ENCODE results near the gene VAV3.

DNA sequence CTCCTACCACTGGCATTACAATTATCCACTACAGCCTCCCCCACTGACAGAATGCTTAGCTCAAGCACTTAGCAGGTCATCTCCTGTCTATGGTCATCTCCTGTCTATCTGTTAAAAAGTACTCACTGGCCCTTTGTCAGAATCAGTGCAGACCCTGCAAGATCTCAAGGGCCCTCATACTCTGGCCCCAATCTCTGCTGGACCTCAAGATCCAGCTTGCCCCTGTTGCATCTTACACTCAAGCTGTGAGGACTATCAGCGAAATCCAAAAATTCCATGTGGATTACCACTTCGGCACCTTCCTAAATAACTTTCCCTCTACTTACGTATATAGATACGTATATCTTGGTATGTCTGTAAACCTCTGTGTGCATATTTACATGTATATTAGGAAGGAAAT, 101.6 kb downstream of the VAV3 start:
- TF ChIP-seq CTCF (IDR thresholded peaks at IDR 0.05) (no peak), POLR2A (IDR thresholded peaks at IDR 0.05) (no peak)
